GM12874 (cell line): Measurements from ENCODE around the gene FAM171A2.

ENCODE experiments used
- TF ChIP-seq, protein P1 (sequence below): IDR thresholded peaks from 2 replicates; pipeline ENCODE4 v1.5.1; 2011; ENCODE audit warnings: low read depth, mild to moderate bottlenecking, control low read depth, low read length, moderate library complexity; ENCODE audit not compliant: insufficient read depth

The FAM171A2 gene

GRCh38 chr17:44331249-44331760 is 32.3 kb downstream of the FAM171A2 start:
- TF ChIP-seq, protein P1, sequence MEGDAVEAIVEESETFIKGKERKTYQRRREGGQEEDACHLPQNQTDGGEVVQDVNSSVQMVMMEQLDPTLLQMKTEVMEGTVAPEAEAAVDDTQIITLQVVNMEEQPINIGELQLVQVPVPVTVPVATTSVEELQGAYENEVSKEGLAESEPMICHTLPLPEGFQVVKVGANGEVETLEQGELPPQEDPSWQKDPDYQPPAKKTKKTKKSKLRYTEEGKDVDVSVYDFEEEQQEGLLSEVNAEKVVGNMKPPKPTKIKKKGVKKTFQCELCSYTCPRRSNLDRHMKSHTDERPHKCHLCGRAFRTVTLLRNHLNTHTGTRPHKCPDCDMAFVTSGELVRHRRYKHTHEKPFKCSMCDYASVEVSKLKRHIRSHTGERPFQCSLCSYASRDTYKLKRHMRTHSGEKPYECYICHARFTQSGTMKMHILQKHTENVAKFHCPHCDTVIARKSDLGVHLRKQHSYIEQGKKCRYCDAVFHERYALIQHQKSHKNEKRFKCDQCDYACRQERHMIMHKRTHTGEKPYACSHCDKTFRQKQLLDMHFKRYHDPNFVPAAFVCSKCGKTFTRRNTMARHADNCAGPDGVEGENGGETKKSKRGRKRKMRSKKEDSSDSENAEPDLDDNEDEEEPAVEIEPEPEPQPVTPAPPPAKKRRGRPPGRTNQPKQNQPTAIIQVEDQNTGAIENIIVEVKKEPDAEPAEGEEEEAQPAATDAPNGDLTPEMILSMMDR = peak; percentile 72

DNA sequence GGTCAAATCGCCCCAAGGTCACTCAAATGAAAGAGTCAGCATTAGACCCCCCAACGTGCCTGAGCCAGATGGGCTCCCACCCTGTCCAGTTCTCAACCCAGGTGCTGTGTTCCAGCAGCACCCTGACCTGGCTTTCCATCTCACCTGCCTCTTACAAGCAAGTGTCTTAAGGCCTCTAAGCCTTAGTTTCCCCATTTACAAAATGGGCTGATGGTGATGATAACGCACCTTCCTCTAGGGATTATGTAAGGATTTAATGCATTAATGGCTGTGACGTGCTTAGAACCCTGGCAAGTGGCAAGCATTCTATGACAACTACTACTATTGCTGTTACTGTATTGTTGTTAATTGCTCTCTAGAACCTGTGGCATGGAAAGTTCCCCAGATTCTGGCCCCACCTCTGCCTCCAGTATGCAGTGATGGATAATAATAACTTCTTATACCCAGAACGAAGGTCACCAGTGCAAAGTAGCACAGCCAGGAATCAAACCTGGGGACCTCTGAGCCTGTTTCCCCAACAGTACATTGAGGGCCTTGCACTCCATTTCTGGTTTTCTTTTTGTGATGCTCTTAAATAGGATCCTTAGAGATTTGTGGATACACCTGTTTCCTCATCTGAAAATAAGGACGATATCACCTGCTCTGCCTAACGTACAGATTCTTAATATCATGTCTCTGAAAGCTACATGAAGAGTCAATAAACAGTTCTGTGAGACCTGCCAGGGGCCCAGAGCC is 35.8 kb downstream of the FAM171A2 start:
- TF ChIP-seq, protein P1 = no peak

- TF ChIP-seq, protein P1 = no peak
Observed at GRCh38 chr17:44326861-44327444, 36.7 kb downstream of the FAM171A2 start.

DNA sequence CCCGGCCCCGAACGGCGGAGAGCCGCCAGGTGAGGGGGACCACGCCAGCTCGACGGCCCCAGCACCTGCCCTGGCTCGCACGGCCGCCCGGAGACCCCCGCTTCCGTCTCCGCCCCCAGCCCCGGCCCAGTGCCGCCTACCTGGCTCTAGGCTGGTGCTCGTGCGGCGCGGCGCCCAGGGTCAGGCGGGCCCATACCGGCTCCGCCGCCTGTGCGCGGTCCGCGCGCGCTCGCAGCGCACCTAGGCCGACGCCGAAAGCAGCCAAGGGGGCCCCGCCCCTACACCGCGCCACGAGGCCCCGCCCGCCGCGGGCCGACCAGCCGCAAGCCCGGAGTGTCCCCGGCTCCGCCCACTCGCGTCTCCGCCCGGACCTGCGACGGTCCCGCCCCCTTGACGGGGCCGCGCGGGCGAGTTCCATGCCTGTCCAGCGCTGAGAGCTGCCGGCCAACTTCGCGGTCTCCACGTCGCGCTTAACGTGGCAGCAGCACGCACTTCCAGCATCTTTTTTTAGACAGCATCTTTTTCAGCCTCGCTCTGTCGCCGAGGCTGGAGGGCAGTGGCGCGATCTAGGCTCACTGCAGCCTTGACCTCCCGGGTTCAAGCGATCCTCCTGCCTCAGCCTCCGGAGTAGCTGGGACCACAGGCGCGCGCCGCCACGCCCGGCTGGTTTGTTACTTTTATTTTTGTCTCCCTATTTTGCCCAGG is 38.9 kb downstream of the FAM171A2 start, which contains the start of gene SLC25A39:
TSS of gene SLC25A39 (minus strand) at position 253 of the 705 bp plus-strand sequence. CDS start 1,261 bp downstream, outside the sequence.
- TF ChIP-seq, protein P1 = no peak

GRCh38 chr17:44324092-44324570 is 39.5 kb downstream of the FAM171A2 start:
- TF ChIP-seq, protein P1 = no peak

GRCh38 chr17:44323359-44324091 is 40.1 kb downstream of the FAM171A2 start:
- TF ChIP-seq, protein P1 = no peak
